ENCODE measurements around the gene LRRC75B.
"Not testable (repeated sequence)": the region's sequence is repeated elsewhere in the genome, so short reads cannot be mapped to it uniquely, and the experiment has no call there.

Gene LRRC75B, protein sequence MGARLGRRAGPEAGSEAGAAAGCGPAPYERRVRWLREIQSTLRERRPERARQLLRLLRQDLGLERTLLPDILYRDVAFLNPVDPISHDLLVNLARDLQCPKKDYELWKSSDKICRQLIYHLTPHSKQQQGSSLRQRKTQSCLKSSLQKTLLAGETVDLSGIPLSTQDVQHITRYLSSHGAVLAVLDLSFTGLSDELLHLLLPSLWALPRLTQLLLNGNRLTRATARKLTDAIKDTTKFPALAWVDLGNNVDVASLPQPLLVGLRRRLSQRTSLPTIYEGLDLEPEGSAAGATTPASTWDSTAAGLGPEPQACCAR

DNA sequence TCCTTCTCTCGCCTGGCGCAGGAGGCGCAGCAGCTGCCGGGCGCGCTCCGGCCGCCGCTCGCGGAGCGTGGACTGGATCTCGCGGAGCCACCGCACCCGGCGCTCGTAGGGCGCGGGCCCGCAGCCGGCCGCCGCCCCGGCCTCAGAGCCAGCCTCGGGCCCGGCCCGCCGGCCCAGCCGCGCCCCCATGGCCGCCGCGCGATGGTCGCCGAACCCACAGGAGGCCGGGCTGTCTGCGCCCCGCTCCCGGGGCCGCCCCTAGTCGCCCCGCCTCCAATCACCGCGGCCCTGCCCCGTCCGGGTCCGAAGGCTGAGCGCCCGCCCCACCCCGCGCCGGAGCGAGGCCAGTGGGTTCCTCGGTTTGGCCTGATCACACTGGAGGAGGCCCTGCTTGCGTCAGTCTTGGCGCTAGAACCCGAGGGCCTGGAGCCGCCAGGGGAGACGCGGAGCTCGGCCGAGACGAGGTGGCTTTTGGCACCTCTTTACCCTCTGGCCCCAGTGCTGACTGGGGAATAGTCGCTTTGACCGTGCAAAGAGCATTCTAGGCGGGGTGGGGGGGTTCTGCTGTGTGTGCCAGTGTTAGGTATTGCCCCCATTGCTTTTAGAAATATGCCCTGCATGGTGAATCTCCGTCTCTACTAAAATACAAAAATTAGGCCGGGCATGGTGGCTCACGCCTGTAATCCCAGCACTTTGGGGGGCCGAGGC, at the start of gene LRRC75B:
TSS of gene LRRC75B (minus strand) at position 223 of the 708 bp plus-strand sequence. CDS start at position 189, 34 bp downstream.
- DNase-seq, result peak; percentile 69

GRCh38 chr22:24642307-24642706, 49.4 kb upstream of the LRRC75B start:
- DNase-seq, result not testable (repeated sequence)

- DNase-seq, result not testable (repeated sequence)
Observed at GRCh38 chr22:24636513-24636912, 43.6 kb upstream of the LRRC75B start.

GRCh38 chr22:24634776-24635389, 42.0 kb upstream of the LRRC75B start:
- not testable (repeated sequence) for DNase-seq

- not testable (repeated sequence) for DNase-seq
Observed at GRCh38 chr22:24633231-24634023, 40.6 kb upstream of the LRRC75B start.

- DNase-seq, result not testable (repeated sequence)
Observed at GRCh38 chr22:24632642-24633041, 39.8 kb upstream of the LRRC75B start.

- DNase-seq, result not testable (repeated sequence)
Observed at GRCh38 chr22:24631430-24632122, 38.7 kb upstream of the LRRC75B start.

- not testable (repeated sequence) for DNase-seq
Observed at GRCh38 chr22:24630812-24631427, 38.0 kb upstream of the LRRC75B start.

DNA sequence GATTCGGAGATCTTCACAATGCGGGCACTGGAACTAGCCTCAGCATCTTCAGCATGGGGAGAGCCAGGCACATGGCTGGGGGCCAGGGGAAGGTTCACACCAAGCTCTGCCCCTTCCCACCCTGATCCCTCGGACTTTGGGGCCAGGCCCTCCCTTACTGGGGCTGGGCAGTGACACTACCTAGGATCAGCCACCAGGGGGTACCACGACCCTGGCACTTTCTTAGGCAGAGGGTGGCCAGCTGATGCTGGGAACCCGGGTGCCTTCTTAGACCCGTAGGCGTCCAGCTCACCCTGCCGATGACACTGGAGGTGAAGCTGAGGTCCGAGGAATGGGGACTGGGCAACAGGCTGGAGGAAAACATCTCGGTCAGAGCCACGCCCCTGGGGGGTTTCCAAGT, 36.2 kb upstream of the LRRC75B start:
- peak; percentile 13 for DNase-seq

- not testable (repeated sequence) for DNase-seq
Observed at GRCh38 chr22:24627911-24628310, 35.0 kb upstream of the LRRC75B start.

DNA sequence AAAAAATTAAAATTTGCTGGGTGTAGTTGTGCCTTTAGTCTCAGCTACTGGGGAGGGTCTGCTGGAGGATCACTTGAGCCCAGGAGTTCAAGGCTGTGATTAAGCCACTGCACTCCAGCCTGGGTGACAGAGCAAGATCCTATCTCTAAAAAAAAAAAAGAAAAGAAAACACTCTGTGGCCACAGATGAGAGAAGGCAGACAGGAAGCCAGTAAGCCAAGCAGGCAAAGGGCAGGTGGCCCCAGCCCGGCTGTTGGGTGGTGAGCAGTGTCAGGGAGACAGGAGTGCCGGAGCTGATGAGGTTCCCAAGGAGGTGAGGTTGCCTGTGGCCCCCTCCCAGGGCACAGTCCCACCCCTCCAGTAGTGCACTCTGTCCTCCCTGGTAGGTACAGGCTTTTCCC, 29.7 kb upstream of the LRRC75B start:
- DNase-seq, result peak; percentile 21

- DNase-seq, result not testable (repeated sequence)
Observed at GRCh38 chr22:24621244-24621643, 28.4 kb upstream of the LRRC75B start.

DNA sequence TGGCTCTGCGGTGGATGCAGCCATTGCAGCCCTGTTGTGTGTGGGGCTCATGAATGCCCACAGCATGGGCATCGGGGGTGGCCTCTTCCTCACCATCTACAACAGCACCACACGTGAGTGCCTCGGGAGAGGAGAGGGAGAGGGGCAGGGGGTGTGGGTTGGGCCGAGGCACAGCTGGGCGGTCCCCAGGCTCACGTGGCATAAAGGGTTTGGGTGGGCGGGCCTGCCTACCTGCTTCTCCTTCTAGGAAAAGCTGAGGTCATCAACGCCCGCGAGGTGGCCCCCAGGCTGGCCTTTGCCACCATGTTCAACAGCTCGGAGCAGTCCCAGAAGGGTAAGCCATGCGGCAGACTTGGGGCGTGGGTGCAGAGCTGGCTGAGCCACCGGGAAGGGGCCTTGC, 21.9 kb upstream of the LRRC75B start:
- DNase-seq, result not testable (repeated sequence)

DNA sequence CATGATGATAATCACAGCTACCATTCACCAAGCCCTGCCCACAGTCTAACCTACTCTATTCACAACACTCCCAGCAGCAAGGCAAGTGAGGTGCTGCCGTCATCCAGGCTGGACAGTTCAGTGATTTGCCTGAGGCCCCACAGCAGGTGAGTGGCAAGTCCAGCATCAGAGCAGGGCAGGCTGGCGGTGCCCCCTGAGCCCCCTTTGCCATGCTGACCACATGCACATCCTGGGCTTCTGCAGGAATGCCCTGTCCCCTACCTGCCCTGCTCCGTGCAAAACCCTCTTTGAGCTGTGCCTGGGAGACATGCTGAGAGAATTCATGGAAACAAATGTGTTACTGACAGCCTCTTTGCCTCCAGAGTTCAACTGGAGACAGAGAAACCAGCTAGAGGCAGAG, 17.0 kb upstream of the LRRC75B start:
- not testable (repeated sequence) for DNase-seq

DNA sequence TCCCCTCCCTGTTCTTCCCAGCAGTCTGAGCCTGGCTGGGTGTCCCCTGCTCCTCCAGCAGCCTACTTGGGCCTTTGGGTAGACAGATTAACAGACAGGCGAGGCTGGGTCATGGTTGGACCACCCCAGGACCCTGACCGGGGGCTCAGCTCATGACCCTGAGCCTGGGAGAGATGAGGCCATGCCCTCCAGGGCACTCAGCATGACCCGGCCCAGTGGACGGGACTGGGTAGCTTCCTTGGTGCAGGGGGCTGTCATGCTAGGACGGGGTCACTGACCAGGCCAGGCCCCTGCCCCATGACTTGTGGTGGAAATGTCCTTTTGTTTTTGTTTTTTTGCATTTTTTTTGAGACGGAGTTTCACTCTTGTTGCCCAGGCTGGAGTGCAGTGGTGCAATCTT, 15.5 kb upstream of the LRRC75B start:
- DNase-seq, result not testable (repeated sequence)

DNA sequence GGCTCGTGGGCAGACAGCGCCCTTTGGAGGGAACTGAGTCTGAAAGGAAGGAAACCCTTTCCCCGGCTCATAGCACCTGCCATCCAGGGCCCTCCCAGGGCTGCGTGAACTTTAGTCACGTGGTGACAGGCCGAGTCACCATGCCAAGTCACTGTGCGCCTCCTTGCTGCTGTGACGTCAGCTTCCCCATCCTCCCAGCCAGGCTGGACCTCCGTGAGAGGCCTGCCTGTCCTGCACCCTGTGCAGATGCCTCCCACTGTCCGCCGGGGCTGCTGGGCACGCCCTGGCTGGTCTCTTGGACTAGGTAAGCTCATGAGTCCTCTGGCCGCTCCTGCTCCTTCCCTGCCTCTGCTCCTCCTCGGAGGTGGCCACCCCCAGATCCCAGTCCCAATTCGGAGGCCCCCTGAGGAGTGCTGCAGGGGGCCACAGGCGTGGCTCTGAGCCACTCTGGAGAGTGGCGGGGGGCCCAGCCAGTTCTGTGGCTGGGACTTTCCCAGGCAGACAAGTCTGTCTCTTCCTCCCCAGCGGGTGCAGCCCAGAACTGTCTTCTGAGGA, 14.6 kb upstream of the LRRC75B start:
- peak; percentile 80 for DNase-seq

DNA sequence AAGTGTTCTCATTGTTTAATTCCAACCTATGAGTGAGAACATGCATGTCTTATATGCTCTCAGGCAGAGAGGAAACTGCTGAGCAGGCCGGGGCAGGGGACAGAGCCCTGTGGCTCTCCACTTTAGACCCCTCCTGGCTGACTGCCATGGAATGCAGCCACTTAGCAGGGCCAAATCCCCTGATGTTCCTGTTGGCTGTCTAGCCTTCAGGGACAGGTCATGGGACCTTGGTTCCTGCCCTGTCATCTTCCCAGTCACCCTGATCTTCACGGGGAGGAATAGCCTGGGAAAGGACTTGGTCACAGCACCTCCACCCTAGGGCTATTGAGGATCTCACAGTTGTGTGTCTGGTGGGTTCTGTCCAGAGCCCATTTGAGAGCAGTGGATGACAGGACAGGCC, 13.5 kb upstream of the LRRC75B start:
- not testable (repeated sequence) for DNase-seq

DNA sequence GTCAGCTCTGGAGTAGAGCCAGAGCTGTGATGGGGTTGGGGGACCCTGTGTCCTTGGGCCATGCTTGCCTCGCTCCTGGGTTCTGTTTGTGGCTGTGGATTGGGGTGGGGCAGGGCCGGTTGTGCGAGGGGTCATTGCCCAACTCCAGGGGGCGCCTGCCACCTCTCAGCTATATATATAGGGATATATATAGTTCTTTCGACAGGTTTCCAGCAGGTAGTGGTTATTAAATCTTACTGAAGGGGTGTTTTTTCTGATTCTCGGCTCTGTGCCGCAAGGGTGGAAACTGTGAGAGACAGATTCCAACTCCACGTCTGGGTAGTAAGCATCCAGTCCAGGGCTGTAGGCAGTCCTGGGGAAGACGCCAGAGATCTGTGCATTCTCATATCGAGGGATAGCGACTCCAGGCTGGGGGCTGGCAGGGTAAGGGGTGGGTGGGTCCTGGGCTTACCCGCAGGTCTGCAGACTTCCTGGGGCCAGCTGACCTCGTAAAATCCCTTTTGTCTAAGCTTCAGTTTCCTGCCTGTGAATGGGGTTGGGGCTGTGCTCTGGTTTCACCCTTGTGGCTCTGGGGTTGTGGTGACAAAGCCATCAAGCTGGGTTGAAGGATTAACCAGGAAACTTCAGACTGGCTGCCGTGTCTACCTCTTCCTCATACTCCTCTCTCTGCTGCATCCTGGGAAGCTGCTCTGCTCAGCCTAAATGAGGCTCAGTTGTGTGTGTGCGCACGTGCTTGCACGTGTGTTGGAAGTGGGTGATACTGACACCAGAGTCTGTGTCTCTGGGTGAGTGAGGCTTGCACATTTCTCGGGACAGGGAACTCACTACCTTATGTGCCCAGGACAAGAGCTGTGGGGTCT, 11.1 kb upstream of the LRRC75B start:
- not testable (repeated sequence) for DNase-seq

DNA sequence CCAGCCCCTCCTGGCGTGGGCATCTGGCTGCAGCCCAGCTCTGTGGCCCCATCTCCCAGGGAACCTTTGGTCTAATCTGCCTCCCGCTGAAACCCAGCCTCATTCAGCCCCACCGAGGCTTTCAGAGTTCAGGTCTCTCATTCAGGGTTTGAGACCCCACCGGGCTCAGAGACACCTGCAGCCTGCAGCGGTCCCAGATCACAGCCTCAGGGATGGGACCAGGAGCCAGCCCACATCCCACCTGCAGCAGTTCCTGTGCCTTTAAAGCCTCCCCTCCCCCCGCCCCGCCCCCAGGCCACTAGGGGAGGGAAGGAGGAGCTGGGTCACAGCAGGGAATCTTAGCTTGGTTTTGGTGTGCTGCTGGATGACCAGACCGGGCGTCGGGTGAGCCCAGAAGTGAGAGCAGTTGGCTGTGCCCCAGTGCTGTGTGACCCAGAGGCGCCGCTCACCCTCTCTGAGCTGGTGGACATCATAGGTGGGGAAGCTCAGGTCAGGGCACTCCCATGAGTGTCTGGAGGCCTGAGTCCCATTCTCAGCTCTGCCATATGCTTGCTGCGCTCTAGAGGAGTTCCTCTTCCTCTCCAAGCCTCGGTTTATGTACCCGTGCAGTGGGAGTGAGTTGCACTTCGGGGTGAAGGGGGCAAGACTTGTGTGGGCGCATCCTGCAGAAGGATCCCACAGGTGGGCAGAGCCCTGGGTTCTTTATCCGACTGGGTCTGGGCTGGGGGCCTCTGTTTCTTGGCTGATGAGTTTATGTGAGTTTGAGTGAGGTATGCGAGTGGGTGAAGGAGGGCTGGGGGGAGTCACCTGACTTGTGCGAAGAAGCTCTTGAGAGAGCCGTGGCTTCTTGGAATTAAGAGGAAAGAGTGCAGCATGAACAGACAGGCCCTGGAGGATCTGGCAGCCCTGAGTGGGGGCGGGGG, 10.2 kb upstream of the LRRC75B start, which contains the start of gene GGT1:
TSS of gene GGT1 (plus strand) at position 347 of the 923 bp plus-strand sequence. CDS start 7,889 bp downstream, outside the sequence.
- DNase-seq, result not testable (repeated sequence)

All from DMS53 (cell line).